GM12891 (cell line): ENCODE measurements around the gene NAP1L5.

Experiments used
- POLR2A ChIP-seq: IDR thresholded peaks from 2 replicates; pipeline ENCODE4 v1.6.1; 2011; ENCODE audit warnings: low read depth, low read length, control low read depth
- POLR2AphosphoS5 ChIP-seq: IDR thresholded peaks from 2 replicates; pipeline ENCODE4 v1.6.1; 2011; ENCODE audit warnings: low read depth, low read length, control low read depth
- SPI1 ChIP-seq: IDR thresholded peaks from 2 replicates; pipeline ENCODE4 v1.6.1; 2011; ENCODE audit warnings: low read depth, low read length, control low read depth
- TAF1 ChIP-seq: IDR thresholded peaks from 2 replicates; pipeline ENCODE4 v1.6.1; 2011; ENCODE audit warnings: low read depth, low read length, control low read depth

DNA sequence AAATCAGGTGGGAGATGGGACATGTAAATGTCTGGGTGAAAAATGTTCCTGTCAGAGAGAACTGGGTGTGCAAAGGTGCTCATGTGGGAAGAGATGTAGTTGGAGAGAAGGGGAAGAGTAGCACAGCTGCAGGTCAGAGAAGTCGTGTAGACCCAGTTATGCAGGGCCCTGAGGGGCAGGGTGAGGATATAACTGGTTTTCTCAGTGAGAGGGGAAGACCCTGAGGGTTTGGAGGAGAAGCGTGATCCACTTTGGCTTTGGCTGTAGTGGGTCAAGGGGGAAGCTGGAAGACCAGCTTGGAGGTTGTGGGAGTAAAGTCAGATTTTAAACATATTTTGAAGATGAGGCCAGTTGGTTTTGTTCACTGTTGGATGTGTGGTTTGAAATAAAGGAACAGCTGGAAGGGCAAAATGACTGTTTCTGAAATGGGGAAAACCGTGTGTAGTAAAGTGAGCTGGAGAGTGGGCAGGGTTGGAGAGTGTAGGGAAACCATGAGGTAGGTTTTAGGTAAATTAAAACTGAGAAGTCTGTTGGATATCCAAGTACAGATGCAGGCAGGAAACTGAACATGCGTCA is 44.2 kb downstream of the NAP1L5 start:
- TF ChIP-seq POLR2A (no peak), POLR2AphosphoS5 (no peak), TAF1 (no peak), SPI1 (no peak)
